Eye (tissue), 1 donor: ENCODE data around the gene RASGEF1B.

ENCODE experiments used
- DNase-seq: peaks from one replicate; pipeline ENCODE4 v3.0.0-alpha.2; 2015

RASGEF1B gene

DNA sequence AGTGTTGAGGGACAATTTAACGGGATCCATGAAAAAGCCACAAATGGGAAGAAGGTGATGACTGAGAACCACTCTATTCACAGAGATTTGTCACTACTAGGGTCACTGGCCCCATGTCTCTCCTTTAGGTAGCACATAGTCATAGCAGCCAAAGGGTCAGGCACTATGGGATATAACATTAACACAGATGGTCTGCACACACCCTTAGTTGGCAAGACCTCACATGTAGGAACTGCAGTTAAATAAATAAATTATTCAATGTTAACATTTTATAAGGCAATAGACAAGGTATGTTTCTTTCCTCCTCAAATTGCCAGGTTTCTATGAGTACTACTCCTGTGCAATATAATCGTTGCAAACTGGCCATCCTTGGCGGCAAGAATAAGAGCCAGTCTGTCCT lies 10.9 kb downstream of the RASGEF1B start:
- no peak for DNase-seq

GRCh38 chr4:81460191-81460701 lies 11.5 kb downstream of the RASGEF1B start:
- no peak for DNase-seq

DNA sequence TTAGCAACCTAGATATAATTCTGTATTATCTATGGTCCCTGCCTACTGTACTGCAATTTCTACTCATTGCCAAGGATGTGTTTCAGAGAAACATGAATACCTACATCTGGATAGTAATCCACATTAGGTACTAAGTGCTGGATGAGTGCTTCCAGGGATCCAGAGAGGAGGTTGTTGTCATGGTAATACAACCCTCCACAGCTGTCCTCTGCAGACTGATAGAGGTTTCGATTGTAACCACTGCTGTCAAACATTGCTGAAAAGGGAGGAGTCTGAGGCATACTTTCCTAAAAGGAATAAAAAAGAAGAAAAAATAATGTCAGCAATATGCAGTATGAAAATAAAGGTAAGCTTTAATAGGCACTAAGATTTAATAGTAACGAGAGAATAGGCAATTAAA lies 12.5 kb downstream of the RASGEF1B start:
- peak; percentile 43 for DNase-seq

- DNase-seq, result no peak
Observed at GRCh38 chr4:81457921-81458520, 13.7 kb downstream of the RASGEF1B start.

DNA sequence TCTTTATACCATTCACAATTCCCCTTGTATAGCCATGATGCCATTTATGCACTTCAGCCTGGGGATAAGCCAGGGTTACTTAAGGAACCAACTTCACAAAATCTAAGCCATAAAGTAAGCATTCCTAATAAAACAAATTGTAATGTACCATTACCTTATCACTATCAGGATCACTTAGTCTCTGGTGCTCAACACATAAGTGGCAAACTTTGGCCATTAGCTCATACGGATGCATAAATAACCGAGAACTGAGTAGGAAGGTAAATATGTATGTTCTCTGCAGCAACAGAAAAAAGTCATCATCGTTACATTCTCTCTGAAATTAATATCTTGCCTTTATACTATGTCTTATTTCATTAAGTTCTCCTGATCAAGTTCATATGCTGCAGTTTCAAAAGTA lies 14.4 kb downstream of the RASGEF1B start:
- no peak for DNase-seq

DNA sequence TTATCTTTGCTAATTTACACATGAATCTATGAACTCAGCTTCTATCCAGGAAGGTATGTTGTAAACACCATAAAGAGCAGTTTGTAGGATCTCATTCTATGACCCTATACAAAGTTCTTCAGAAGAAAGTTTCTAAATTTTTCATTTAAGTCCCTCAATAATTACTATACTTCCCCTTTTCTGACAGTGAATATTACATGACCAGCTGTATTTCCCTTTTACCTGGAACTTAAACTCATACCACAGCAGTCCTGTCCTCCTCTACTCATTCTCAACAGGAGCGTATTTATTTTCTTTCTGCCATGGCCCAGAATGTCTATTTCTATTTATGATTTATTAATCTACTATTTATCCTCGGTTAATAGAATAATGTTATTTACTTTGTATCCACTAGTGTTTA lies 15.8 kb downstream of the RASGEF1B start:
- DNase-seq, result no peak

GRCh38 chr4:81454948-81455347 lies 16.8 kb downstream of the RASGEF1B start:
- DNase-seq, result no peak

DNA sequence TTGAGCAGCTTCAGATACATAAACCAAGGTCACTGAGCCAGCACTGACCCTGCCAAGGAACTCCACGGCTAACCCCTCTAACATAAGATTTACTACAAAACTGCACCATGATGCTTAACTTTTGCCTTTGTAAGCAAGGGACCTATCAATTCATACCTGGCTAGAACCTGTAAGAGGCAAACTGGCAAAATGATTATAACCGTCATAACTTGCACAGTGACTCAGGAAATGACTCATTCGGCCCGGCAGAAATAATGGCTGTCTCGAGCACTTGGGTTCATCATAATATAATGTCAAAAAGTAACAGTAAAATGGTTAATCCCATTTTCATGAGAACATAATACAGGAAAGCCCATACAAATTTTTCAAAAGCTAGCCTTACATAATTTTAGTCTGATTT lies 17.2 kb downstream of the RASGEF1B start:
- no peak for DNase-seq

DNA sequence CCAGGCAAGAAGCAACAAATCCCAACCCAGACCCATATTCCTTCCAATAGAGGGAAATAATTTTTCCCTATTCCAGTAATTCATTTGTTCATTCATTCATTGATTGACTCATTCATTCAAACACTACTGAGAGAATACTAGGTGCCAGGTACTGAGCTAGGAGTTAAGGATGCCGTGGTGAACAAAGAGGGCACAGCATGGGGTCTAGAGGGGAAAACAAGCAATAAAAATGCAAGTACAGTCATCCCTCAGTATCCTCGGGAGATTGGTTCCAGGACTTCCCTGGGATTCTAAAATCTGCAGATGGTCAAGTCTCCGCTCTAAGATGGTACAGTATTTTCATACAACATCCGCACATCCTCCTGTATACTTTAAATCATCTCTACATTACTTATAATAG lies 18.7 kb downstream of the RASGEF1B start:
- DNase-seq, result no peak

DNA sequence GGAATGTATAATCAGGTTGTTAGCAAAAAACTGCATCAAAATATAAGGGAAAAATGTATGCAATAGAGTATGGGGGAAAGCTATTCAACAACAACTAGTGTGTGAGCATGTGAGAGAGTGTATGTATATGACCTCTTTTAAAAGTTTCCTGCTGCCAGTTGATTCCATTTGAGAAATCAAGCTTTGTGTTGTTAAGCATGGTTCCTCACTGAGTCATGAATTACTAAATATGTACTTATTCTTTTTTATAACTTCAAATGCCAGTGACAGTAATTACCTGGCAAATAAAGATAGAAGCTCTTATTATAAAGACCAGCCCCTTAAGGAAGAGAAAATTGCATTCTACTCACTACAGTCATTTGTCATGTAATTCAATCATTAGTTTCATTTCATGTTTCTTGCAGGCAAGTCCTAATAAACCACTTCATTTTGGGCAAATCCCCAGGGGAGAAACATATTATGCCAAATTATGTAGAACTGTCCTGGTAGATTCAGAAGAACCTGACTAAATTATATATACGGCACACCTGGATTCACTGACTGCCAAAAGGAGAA lies 19.2 kb downstream of the RASGEF1B start:
- no peak for DNase-seq

- DNase-seq, result no peak
Observed at GRCh38 chr4:81449015-81449414, 22.7 kb downstream of the RASGEF1B start.

GRCh38 chr4:81447566-81448229 lies 24.0 kb downstream of the RASGEF1B start:
- DNase-seq, result no peak

DNA sequence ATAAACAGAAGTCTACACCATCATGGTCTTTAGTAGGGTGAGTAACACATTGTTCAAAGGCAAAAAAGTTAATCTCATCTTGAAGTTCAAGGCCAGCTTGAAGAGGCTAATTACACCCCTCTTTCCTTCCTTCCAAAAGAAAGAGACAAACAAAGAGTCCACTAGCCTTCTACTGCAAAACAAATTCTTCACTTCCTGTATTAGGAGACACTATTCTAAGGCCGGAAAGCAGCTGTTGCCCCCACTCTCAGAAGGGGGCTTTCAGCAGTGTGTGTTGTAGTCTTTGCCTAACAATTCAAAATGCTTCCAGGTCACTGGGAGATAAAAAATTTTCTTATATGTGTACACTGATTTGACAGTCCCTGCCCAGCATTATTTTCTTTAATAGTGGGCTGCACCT lies 25.1 kb downstream of the RASGEF1B start:
- DNase-seq, result no peak

DNA sequence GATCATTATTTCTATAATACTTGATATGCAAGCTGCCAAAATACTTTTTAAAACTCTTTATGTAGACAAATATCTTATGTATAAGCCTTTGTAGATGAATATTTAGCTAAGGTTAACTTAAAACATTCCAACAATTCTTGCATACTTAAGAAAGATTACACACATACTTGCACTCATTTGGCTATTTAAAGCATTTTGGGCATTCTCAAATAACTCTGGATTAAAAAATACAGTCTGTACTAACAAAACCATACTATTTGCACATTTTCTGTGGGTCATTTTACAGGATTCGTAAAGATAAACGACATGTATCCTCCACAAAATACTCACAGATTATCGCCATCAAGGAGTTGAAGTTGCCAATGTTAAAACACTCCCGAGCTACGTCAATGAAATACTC lies 26.5 kb downstream of the RASGEF1B start:
- no peak for DNase-seq

GRCh38 chr4:81442484-81443085 lies 29.1 kb downstream of the RASGEF1B start:
- DNase-seq, result no peak

GRCh38 chr4:81440949-81441348 lies 30.8 kb downstream of the RASGEF1B start:
- DNase-seq, result no peak

GRCh38 chr4:81436941-81437574 lies 34.6 kb downstream of the RASGEF1B start:
- DNase-seq, result no peak

DNA sequence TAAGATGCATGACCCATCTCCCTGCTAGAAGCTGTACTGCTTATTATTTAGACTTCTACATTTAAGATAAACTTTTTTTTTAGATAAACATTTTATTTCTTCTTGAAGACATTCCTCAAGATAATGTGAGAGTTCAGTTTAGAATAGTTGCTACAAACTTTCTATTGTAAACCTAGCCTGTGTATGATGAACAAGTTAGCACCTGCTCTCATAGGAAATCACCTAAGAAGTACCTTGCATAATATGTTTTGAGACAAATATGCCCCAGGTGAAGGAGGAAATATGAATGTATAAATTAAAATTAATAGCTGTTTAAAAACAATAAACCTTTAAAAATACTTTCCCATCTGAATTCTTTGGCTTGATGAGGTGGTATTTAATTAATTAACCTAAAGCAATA lies 35.6 kb downstream of the RASGEF1B start:
- DNase-seq, result no peak

- DNase-seq, result no peak
Observed at GRCh38 chr4:81432825-81433224, 38.9 kb downstream of the RASGEF1B start.

DNA sequence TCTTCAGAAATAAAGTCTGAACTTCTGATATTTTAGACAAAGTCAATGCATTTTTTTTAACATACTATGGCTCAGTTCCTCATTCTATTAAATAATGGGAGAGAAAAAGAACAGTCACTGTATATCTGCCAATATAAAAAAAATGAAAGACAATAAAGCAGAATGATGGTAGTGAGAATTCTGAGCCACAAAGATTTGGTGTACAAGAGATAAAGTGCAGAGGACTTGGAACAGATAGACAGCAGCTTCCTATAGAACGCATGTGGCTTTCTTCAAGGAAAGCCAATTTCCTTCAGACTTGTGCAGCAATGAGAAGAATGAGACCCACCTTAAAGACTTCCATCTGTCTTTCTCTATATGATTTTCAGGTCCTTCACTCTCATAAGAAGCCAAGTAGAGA lies 39.7 kb downstream of the RASGEF1B start:
- DNase-seq, result no peak

DNA sequence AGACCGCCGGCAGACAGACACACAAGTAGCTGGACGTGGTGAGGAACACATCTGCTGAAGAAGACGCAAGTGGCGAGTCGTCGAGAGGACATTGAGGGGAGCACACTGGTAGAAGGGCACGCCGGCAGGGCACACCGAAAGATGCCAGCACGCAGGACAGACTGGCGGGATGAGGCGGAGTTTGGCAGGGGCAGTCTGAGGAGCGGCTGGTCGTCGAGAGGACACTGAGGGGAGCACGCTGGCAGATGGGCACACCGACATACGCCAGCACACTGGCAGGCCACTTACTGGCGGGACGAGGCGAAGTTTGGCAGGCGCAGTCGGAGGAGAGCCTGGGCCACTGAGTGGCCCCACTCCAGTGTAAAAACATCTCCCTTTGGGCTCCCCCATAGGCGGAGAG lies 42.1 kb downstream of the RASGEF1B start:
- DNase-seq, result no peak

GRCh38 chr4:81429031-81429430 lies 42.7 kb downstream of the RASGEF1B start:
- no peak for DNase-seq

DNA sequence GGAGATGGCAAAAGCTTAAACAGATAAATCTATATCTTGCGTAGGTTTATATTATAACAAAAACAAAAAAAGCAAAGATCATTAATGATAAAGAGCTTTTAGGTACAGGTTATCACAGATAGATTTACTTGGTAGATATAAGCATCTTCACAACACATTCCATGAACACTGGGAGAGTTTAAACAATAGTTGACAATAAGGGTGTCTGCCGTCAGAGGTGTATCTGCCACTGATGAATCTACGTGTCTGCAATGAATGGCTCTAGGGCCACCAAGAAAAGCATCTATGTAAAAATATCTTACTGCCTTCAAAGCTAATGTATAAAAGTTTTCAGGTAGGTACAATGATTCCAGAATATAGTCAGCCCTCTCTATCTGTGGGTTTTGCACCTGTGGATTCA lies 43.7 kb downstream of the RASGEF1B start:
- DNase-seq, result no peak
